GM19351 (cell line): ENCODE data around the gene TRIO.

Experiments used
- ATAC-seq: cut with Tn5 transposase; IDR thresholded peaks from one replicate; pipeline ENCODE4 v1.9.1; 2021; ENCODE audit warnings: mild to moderate bottlenecking, moderate library complexity; ENCODE audit not compliant: unreplicated experiment

TRIO gene

DNA sequence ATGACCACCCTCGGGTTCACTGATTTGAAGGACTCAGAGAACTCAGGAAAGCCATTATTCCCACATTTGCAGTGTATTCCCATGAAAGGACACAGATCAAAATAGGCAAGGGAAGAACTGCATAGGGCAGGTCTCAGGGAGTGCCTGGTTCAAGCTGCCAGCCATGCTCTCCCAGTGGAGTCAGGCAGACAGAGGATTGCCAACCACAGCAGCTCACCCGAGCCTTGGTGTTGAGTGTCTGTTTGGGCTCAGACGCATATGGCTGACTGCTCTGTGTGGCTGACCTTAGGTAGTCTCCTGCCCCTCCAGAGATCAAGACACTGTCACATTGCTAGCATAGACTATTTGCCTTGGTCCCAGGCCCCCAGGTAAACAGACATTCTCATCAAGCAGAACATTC, 322.6 kb downstream of the TRIO start:
- ATAC-seq: no peak

DNA sequence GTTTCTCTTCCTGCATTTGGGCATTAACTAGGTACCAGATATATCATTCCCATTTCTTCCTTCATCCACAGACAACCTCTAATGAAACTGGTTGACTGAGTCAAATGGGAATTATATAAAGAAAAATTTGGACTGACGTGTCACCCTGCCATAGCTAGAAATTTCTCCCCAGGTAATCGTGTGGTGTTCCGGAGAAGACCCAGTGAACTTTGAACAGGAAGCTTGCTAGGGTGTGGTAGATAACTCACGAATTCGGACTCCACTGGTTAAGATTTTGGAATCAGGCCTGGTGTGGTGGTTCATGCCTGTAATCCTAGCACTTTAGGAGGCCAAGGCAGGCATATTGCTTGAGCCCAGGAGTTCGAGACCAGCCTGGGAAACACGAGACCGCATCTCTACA, 324.1 kb downstream of the TRIO start:
- ATAC-seq: no peak

DNA sequence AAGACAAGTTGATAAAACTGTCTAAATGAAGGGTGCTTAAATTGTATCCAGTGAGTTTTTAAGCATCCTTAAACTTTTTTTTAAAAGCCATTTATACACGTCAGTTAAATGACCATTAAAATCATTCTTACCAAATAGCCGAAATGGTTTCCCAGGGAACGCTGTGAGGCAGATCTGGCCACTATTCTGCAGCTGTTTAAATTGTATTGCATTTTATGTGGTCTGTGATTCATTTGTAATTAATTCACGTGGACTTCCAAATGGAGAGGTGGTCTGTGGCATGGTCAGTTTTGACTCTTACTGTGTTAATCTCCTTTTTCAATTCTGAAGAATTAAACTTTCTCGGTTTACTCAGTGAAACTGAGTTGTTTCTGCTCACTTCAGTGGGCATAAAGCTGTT, 324.7 kb downstream of the TRIO start:
- ATAC-seq: no peak

DNA sequence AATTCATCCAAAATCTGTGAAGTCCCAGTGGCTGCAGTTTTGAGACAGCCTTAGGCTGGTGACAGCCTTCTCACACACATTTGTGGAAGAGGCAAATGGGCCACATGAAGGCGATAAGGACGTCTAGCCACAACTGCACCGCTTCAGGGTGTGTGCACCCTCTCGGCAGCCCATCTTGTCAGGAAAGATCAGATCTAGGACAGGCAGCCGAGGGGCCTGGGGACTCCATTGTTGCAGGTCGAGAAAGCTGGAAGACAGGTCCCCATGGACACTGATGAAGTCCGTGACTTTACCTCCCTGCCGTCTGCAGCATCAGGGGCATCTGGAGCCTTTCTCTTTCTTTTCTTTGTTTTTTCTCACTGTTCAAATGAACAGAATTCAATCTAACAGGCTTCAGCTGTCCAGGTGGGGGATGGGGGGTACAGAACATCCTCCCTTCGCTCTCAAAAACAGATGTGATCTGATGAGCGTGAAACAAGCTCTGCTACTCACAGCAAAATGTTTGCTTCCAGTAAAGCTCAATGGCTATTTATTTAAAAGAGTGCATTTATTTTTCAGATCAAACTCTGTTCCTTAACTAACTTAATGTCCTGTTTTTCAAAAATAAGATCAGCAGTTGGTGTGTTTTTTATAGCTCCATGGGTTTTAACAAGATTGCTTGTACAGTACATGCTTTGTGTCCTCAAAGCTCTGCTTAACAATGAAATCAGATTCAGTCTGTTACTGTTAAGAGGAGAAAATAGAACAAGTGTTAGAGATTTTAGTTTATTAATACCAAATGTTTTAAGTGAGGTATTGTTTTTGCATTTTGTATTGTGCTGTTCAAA, 326.6 kb downstream of the TRIO start:
- no peak for ATAC-seq

DNA sequence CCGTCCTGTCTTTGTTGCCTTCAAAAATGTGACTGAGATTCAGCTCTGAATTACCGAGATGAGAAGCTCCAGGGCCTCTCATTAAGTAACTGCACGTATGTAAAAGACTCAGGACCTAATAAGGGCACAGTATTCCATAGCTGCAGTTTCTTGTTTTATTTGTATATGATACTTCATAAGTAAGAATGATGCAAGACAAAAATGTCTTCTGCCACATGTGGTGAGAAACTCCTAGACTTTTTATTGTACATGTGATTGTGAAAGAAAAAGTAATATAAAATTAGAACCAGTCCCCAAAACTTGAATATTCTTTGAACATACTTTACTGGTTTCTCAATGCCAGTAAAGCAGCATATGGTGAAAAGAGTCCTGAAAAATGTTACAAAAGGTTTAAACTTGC, 328.4 kb downstream of the TRIO start:
- ATAC-seq: no peak

DNA sequence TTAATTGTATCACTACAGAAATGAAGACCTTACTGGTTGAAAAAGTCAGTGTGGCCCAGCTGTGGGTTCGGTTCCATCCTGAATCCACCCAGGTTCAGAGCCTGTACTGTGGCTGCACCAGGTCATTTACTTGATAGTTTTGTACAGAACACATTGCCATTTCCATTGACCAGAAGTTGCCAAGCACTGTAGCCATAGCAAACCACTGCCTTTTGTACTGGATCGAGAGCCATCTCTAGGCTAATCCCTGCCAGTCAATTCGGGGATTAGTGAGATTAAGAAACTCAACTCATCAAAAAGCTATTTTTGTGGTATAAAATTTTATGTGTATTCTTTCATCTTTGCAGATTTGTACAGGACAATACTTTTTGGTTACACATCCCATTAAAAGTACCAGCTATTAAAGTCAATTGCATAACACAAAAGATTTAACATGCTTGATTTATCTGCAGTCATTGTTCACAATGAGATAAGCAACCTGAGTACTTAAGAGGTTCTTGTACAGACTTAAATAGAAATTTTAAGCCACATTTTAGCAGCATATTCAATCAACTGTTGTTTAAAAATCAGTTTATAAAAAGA, 329.9 kb downstream of the TRIO start:
- no peak for ATAC-seq

DNA sequence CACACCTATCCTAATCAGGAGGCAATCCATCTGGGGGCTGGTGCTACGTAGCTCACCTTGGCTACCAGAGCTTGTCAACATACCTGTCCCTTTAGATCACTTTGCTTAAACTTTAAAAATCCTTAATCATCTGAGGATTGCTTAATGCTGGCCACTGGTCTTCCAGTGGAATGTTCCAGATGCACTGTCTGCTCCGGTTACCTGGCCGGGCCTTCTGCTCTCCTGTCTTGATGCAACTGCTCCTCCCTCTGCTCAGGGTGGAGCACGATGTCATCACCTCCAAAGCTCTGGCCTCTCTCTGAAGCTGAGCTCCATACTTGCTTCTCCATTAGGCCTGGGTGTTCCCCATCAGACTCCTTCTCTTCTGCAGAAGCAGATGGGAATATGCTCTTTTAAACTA, 331.9 kb downstream of the TRIO start:
- ATAC-seq: no peak

DNA sequence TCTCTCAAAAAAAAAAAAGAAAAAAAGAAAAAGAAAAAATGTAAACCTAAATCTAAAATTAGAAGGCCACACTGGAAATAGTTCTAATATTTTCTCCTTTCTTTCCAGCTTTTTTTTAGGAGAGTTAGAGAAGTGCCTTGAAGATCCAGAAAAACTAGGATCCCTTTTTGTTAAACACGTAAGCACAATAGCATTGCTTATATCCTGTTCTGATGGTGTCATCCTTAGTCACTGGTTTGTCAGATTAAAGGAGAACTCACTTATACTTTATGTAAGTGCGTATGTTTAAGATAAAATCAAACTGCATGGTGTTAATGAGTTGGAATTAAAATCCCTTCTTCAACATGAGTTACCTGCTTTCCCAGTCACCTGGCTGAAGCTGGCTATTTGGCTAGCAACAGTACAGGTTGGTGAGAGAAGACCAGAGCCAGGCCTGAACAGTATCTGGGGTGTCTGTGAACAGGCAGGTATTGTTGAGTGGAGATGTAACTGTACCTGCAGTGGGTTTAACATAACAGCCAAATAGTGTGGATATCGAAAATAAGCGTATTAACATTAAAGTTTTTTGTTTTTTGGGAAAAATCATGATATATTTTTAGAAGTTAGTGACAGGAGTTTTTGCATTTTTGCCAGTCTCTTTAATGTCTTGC, 333.8 kb downstream of the TRIO start:
- no peak for ATAC-seq

DNA sequence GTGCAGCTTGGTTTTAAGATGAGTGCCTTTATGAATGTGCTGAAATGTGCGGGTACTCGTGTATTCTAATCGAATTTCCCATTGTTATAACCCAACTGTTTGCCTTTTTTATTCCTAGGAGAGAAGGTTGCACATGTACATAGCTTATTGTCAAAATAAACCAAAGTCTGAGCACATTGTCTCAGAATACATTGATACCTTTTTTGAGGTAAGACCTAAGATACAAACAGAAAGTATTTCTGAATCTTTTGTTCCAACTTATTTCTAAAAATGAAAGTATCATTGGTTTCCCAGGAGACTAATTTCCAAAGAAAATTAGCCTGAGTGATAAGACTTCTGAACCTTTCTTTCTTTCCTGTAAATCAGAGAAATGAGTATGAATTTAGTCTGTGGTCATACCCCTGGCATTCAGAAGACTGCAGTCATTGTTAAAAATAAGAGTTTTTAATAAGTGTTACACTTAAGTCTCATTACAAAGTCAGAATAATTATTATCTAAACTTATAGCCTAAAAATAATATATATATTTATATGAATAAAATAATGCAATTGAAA, 336.1 kb downstream of the TRIO start:
- no peak for ATAC-seq

DNA sequence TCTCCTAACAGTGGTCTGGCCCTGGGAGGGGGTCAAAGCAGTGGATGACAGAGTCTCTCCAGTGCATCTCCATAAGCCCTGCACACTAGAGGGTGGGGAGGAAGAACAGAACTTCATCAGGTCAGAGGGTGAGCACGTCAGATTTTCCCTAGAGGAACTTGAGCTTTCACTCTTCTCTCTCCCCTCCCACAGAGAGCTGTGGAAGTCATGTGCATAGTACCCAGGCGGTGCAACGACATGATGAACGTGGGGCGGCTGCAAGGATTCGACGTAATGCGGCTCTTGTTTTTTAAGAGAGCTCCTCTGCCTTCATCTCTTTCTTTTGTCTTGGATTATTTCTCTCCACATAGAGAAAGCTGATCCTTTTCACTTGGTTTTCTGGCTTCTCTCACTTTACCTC, 338.2 kb downstream of the TRIO start:
- no peak for ATAC-seq

DNA sequence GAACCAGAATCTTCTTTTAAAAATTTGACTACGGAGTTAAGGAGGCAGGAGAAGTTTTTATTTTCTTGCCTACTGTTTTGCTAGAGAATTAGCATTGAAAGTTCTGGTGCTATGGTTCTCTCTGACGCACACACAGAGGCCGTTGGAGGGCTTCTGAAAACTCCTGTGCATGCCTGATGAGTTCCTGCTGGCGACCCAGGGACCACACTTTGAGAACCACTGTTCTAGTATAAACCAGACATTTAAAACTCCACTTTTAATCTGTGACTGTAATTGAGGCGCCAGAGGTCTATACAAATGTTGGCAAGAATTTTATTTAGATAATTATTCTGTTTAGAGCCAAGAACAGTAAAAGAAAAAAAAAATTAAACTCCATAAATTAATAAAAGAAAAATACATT, 338.9 kb downstream of the TRIO start:
- ATAC-seq: no peak

DNA sequence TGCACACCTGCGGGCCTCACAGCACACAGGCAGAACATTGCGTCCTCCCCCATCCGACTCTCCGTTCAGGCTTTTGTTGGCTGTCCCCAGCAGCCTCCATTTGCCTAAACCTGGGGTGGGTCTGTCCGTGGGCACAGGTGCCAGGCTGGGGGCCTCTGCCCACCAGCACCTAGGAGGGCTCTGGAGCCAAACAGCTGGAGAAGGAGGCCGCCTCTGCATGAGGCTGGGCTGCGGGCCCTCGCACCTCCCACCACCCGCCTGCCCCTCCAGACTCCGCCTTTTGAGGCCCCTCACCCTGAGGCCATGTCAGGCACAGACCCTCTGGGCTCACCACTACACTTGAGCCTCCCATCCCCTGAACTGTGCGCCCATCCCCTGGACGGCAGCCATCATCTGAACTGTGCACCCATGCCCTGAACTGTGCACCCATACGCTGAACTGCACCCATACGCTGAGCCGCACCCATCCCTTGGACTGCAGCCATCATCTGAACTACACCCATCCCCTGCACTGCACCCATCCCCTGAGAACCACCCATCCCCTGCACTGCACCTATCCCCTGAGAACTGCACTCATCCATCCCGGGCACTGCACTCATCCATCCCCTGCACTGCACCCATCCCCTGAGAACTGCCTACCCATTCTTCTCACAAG, 340.5 kb downstream of the TRIO start:
- no peak for ATAC-seq

DNA sequence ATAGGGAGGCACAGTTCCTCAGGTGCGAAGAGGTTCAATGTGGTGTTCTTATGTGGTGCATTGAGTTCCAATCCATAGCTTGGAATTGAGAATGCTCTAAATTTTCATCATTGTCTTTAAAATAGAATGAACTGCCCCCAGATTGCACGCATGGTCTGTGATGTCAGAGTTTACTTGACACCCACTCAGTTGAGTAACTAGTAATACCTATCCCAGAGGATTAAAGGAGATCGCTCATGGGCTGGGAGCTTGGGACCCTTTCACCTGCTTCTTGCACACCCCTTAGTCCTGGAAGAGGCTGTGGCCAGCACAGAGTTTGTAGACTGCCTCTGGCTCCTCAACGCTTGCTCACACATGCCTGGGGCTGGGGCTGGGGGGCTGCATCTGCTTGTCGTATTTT, 343.3 kb downstream of the TRIO start:
- no peak for ATAC-seq

DNA sequence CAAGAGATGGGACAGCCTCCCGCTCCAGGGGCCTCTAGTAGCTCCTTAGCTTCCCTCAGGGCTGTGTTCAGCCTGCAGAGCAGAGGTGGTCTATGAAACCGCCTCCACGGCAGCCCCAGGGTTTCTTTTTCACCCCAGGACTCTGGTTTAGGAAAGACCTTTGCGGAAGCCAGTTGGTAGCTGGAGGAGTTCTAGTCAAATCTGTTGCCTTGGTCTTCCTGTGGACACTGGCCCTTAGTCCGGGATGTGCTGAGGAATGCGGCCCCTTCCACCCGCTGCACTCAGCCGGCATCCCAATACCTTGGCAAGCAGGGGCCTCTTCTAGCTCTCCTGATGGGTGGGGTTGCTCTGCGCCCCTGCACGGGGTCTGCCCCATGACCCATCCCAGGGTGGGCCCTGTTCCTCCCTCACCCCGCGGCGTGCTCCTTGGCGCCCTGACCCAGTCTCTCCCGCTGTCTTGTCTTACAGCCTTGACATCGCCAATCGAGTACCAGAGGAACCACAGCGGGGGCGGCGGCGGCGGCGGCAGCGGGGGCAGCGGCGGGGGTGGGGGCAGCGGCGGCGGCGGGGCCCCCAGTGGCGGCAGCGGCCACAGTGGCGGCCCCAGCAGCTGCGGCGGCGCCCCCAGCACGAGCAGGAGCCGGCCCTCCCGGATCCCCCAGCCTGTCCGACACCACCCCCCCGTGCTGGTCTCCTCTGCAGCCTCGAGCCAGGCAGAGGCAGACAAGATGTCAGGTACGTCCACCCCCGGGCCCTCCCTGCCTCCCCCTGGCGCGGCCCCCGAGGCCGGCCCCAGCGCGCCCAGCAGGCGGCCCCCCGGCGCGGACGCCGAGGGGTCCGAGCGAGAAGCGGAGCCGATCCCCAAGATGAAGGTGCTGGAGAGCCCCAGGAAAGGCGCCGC, 344.1 kb downstream of the TRIO start:
- no peak for ATAC-seq

DNA sequence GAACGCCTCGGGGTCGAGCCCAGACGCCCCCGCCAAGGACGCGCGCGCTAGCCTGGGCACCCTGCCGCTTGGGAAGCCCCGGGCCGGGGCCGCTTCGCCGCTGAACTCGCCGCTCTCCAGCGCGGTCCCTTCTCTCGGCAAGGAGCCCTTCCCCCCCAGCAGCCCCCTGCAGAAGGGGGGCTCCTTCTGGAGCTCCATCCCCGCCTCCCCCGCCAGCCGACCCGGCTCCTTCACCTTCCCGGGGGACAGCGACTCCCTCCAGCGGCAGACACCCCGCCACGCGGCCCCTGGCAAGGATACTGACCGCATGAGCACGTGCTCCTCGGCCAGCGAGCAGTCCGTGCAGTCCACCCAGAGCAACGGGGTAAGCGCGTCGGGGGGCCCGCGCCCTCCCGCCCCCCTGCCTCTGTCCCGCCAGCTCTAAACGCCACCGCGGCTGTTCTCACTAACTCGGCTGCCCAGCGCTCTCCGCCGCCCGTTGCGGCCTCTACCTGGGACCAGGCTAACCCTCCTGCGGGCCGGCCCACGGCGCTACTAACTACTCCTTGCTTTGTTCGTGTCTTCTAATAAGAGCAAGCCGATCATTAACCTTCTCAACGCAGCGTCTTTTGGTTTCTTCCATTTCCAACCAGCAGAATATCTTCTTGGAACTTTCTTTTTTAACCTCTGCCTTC, 344.9 kb downstream of the TRIO start:
- no peak for ATAC-seq

DNA sequence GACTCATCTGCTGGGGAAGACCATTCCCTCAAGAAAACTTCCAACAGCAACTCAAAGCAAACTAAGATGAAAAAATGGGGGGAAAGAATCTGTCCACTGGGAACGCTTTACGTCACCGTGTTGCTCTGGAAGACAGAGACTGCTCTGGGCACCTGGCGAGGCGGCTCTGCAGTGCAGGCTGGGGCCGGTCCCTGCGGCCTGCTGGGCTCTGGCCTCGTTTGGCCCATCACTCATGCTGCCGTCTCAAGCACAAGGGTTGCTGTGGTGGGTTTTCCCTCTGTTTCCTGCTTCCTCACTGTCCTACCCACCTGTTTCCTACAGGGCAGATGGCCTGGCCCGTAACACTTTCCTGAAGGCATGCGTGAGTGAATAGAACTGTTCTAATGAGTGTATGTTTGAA, 345.6 kb downstream of the TRIO start:
- no peak for ATAC-seq

DNA sequence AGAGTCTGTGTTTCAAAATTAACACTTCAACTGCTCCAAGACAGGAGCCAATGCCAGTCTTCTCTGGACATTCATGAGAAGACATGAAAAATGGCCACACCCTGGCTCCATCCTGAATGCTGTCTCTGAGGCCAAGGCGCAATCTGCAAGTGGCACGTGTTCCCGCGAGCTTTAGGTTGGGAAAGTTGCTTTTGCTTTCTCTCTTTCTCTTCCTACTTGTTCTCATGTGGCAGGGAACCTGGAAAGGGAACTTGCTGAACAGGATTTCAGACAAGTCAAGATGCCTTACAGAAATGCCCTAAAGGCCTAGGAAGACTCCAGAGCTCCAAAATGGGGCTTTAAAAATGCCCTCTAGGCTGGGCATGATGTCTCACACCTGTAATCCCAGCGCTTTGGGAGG, 346.5 kb downstream of the TRIO start:
- no peak for ATAC-seq

DNA sequence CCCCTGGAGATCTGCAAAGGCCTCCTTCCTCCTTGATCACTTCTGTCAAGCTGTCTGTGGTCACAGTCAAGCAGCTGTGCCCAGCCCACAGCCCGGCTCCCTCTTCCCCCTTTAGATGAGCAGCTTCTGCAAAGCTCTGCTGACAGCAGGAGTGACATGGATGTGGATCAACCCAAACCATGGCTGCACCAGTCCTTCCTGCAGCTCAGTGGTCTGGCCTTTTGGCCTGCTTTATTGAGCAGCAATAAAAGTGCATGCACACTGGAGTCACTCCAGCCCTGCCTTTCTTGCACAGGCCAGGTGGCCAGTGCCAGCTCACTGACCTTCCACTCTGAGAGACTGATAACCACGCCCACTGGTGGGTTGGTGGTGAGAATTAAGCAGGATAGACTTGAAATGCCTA, 347.2 kb downstream of the TRIO start:
- no peak for ATAC-seq

DNA sequence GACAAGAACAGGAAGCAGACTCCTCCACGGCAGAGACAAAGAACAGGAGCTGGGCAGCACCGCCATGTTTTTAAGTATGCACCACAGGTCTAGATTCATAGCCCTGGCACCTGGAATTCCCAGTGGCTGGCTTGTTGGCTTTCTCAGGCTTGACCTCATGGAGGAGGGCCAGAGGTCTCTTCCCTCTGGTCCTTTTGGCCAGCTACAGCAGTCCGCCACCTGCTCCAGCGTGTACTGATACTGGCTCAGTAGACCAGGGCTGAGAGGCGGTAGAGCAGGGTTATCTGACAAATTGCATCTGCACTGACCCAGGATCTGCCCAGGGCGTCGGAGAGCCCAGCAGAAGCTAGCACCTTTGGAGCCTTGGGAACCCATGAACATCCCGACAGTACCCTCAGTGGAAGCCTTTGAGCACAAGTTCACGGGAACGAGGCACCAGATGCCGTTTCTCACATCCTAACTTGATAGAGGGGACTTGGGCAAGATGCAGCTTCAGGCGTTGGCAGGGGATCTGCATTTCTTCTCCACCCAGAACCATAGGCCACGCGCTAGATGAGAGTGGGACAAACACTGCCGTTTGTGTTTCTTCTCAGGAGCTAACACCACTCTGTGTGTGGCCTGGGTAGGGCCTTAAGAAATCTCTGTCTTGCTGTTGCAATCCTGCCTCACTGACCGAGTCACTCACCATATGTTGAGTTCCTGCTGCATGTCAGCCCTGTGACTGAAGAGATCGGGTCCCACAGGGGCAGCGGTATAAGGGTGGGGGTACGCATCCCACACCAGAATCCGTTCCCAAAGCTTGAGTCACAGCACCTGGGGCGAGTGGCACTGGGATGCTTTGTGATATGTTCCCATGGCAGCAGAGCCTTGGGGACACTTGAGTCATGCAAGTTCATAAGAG, 348.1 kb downstream of the TRIO start:
- no peak for ATAC-seq
